Kidney (tissue), 14 donors: ENCODE results near the gene SNX10. TPM values are rescaled to one million over a fixed set of nuclear protein-coding genes. Genes with fewer than 3 reads are reported as not detected.

Source experiments
- DNase-seq, 5 donors: peaks; one replicate each; pipeline ENCODE4 v3.0.0-alpha.2; 2013 to 2020
- FAIRE-seq: peaks from 2 replicates; lab custom pipeline; 2012; peaks lifted over from hg19 to GRCh38; lab: Jason Lieb, UNC
- H3K27ac ChIP-seq, 2 donors: one replicate each; pipeline ENCODE4 v1.7.0; 2013; ENCODE audit warnings: low read depth in 2 of 2, low read length in 2 of 2, inconsistent platforms in 1 of 2
- H3K27me3 ChIP-seq: one replicate; pipeline ENCODE4 v1.7.1; 2013; ENCODE audit warnings: low read length, inconsistent platforms; ENCODE audit not compliant: control insufficient read depth, insufficient read depth
- H3K36me3 ChIP-seq, 3 donors: one replicate each; pipeline versions ENCODE4 v1.7.0 to v1.7.1; 2013; ENCODE audit warnings: low read length in 3 of 3, control low read depth in 1 of 3, inconsistent platforms in 1 of 3; ENCODE audit not compliant: insufficient read depth in 3 of 3, control insufficient read depth in 2 of 3
- H3K4me1 ChIP-seq, 3 donors: one replicate each; pipeline versions ENCODE4 v1.7.0 to v1.7.1; 2013; ENCODE audit warnings: low read length in 3 of 3, inconsistent platforms in 1 of 3, low read depth in 1 of 3; ENCODE audit not compliant: control insufficient read depth in 2 of 3, insufficient read depth in 2 of 3
- H3K4me3 ChIP-seq, 3 donors: one replicate each; pipeline versions ENCODE4 v1.7.0 to v1.8.1; 2013; ENCODE audit warnings: low read length in 3 of 3, control low read depth in 1 of 3, inconsistent platforms in 1 of 3
- H3K9ac ChIP-seq, 3 donors: one replicate each; pipeline versions ENCODE4 v1.7.0 to v1.7.1; 2013; ENCODE audit warnings: low read length in 3 of 3, control low read depth in 1 of 3, inconsistent platforms in 1 of 3
- H3K9me3 ChIP-seq, 3 donors: one replicate each; pipeline versions ENCODE4 v1.7.0 to v1.7.1; 2013; ENCODE audit warnings: low read length in 3 of 3, control low read depth in 1 of 3, inconsistent platforms in 1 of 3; ENCODE audit not compliant: control insufficient read depth in 2 of 3, insufficient read depth in 1 of 3
- intact Hi-C: fragments of 100-400 bp; cut with DNase I; formaldehyde crosslinking; loops from one replicate; pipeline ENCODE4 v1.11.1; 2022
- polyA plus RNA-seq: library from polyadenylated mRNA; stranded (reverse); fragments of 350-450 nt; fragmentation: Illumina TruSeq; extraction: RNeasy Lipid Tissue Mini Kit (QIAGEN cat#74804); gene quantifications from one replicate; pipeline ENCODE4 v1.2.3, GENCODE V29; 2014; ENCODE audit warnings: low read depth, low replicate concordance; ENCODE audit not compliant: insufficient read depth
- total RNA-seq: library from RNA; stranded (reverse); fragmentation: NEBNext Ultra II Directional; extraction: Animal tissue kit (Norgen Biotek cat#: 25700); gene quantifications from one replicate; pipeline ENCODE4 v1.2.1, GENCODE V29; 2021
- TF ChIP-seq, protein P1 (sequence below): IDR thresholded peaks from 3 replicates; pipeline ENCODE4 v1.5.1; 2012; ENCODE audit warnings: mild to moderate bottlenecking, moderate library complexity, borderline replicate concordance; ENCODE audit not compliant: insufficient read depth; ENCODE audit errors: extremely low read depth
- donor health status: control.
- donor health status: control.
- donor health status: control.
- donor health status: control.
- donor health status: control.
- donor health status: DM: yes; HTN: yes; CAD: no.
- donor health status: Normal renal cell carcinoma (clear cell type).

SNX10 gene
- total and polyA plus RNA-seq, 2 donors from 2014 or later: 30.1 to 72.0 TPM

- H3K27ac ChIP-seq: peak overlapping the region; percentile 43 to 86
- H3K36me3 ChIP-seq: peaks cover 0 to 7% (median 0%) of the 10 kb centered on the region in 3 donors
- H3K4me3 ChIP-seq: peak overlapping the region in 1 of 3 donors; percentile 13
- peaks cover 6 to 19% (median 16%) of the 10 kb centered on the region in 3 donors for H3K4me1 ChIP-seq
- TF ChIP-seq, protein P1, sequence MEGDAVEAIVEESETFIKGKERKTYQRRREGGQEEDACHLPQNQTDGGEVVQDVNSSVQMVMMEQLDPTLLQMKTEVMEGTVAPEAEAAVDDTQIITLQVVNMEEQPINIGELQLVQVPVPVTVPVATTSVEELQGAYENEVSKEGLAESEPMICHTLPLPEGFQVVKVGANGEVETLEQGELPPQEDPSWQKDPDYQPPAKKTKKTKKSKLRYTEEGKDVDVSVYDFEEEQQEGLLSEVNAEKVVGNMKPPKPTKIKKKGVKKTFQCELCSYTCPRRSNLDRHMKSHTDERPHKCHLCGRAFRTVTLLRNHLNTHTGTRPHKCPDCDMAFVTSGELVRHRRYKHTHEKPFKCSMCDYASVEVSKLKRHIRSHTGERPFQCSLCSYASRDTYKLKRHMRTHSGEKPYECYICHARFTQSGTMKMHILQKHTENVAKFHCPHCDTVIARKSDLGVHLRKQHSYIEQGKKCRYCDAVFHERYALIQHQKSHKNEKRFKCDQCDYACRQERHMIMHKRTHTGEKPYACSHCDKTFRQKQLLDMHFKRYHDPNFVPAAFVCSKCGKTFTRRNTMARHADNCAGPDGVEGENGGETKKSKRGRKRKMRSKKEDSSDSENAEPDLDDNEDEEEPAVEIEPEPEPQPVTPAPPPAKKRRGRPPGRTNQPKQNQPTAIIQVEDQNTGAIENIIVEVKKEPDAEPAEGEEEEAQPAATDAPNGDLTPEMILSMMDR: peak; percentile 84
- no peaks in the 10 kb centered on the region for H3K27me3 ChIP-seq
- peak; percentile 94 for FAIRE-seq
- H3K9me3 ChIP-seq: no peaks in the 10 kb centered on the region
- peak overlapping the region in 2 of 3 donors; percentile 29 to 43 for H3K9ac ChIP-seq
- peak in 4 of 5 donors; percentile 79 to 94 (median 88) for DNase-seq
- intact Hi-C loops: loop anchor here (10.0 kb wide), 2 partner anchors 270 to 470 kb away; no protein-coding TSS in a partner anchor
Measured at GRCh38 chr7:26365077-26365900, 73.6 kb downstream of the SNX10 start.

DNA sequence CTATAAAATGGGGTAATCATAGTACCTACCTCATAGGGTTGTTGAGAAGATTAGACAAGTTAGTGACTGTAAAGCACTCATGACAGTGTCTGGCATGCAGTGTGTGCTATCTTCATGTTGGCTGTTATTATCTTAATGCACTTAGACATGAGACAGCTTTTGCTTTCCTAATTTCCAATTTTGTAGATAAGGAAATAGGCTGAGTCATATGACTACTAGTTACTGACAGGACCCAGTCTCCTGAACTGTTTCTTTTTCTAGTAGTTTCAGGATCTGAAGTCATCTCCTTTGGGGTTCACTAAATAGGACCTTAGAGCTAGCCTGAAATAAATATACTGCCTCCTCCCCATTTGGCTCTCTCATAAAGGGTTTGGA is 74.2 kb downstream of the SNX10 start:
- Histone ChIP-seq H3K4me1 (peaks cover 6 to 19% (median 16%) of the 10 kb centered on the region in 3 donors), H3K27me3 (no peaks in the 10 kb centered on the region), H3K4me3 (no peak overlapping the region), H3K9ac (peak overlapping the region in 2 of 3 donors; percentile 29 to 43), H3K27ac (peak overlapping the region; percentile 43 to 86), H3K9me3 (no peaks in the 10 kb centered on the region), H3K36me3 (peaks cover 0 to 7% (median 0%) of the 10 kb centered on the region in 3 donors)
- TF ChIP-seq, protein P1: no peak
- intact Hi-C loops: loop anchor here (10.0 kb wide), 2 partner anchors 271 to 471 kb away; no protein-coding TSS in a partner anchor
- FAIRE-seq (no peak), DNase-seq (no peak)

DNA sequence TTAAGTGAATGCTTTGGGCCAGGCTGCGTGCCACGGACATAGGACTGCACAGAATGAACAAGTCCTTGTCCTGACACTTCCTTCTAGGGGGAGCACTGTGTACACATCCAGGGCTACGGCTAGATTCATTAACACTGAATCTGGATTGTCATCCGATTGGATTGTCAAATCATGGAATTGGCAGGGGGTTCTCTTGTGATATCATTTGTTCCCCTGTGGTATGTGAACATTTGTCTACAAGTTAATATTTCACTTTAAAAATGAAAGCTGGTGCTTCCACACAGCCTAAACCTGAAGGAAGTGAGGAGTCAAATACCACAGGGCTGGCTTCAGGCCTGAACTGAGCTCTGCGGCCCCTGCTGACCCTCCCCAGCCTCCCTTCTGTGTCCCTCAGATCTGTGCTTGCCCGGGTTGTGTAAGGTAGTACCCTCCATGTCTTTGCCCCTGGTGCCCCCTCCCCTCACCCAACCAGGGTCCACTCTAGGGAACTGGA is 75.6 kb downstream of the SNX10 start:
- no peak for DNase-seq
- peaks cover 6 to 19% (median 16%) of the 10 kb centered on the region in 3 donors for H3K4me1 ChIP-seq
- no peak overlapping the region for H3K4me3 ChIP-seq
- peaks cover 0 to 7% (median 0%) of the 10 kb centered on the region in 3 donors for H3K36me3 ChIP-seq
- peak overlapping the region; percentile 74 to 80 for H3K27ac ChIP-seq
- TF ChIP-seq, protein P1: no peak
- no peaks in the 10 kb centered on the region for H3K27me3 ChIP-seq
- H3K9ac ChIP-seq: peak overlapping the region in 1 of 3 donors; percentile 17
- intact Hi-C loops: loop anchor here (10.0 kb wide), 2 partner anchors 272 to 472 kb away; no protein-coding TSS in a partner anchor
- no peak for FAIRE-seq
- H3K9me3 ChIP-seq: no peaks in the 10 kb centered on the region
